ENCODE data around the gene TOGARAM2. TPM values are rescaled to one million over a fixed set of nuclear protein-coding genes. Genes with fewer than 3 reads are reported as not detected.

TOGARAM2 gene
- total and polyA plus RNA-seq, 10 of the 15 experiments (the other 5 are each of a cell fraction or from before 2014, with no cell fraction given), result 0.01 to 0.06 (median 0.03) TPM; not detected in 7

DNA sequence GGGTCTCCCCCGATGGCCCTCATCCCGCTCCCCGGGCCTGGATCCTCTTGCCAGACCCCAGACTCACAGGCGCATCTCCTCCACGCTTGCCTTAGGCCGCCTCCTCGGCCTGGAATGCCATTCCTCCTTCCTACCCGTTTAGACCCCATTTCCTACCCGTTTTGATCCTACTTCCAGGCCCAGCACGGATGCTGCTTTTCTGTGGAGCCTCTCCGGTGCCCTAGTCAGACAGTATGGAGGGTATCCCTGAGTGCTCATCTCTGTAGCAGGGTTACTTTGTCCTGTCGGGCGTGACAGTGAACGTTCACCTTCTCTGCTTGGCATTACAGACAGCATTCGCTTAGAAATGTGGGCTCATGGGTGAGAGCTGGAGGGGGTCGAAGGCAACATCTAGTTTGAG lies 9.3 kb downstream of the TOGARAM2 start:
- H3K4me3 ChIP-seq, result no peak overlapping the region
- no peak overlapping the region for H3K27ac ChIP-seq (ENCODE audit: control insufficient read depth, insufficient read depth)
- FAIRE-seq (no peak), DNase-seq (ENCODE audit: low read depth, low spot score) (no peak), ATAC-seq (no peak)
- H2AFZ ChIP-seq (ENCODE audit: control insufficient read depth, low read depth, low read length), result no peak overlapping the region
- SMC1A ChIA-PET (ENCODE audit: uncharacterized antibody, unreplicated experiment), result no interaction called here
- POLR2A ChIA-PET, result no interaction called here
- in situ Hi-C loops (cut with MboI) (no loop called here), intact Hi-C loops (cut with micrococcal nuclease; ENCODE audit: unreplicated experiment) (no loop called here)
- H3K4me1 ChIP-seq (ENCODE audit: control insufficient read depth, insufficient read depth, low read length), result no peaks in the 10 kb centered on the region; the same call in 1 of the 2 replicates
- H3K9ac ChIP-seq (ENCODE audit: control insufficient read depth, insufficient read depth, low read length), result no peak overlapping the region
- no peak overlapping the region for H3K4me2 ChIP-seq (ENCODE audit: control insufficient read depth, insufficient read depth)
- TF ChIP-seq RB1 (IDR thresholded peaks at IDR 0.05; ENCODE audit: borderline replicate concordance) (no peak), SMC3 (IDR thresholded peaks at IDR 0.05; ENCODE audit: borderline replicate concordance, low read length) (no peak)
- TF ChIP-seq, protein P1, sequence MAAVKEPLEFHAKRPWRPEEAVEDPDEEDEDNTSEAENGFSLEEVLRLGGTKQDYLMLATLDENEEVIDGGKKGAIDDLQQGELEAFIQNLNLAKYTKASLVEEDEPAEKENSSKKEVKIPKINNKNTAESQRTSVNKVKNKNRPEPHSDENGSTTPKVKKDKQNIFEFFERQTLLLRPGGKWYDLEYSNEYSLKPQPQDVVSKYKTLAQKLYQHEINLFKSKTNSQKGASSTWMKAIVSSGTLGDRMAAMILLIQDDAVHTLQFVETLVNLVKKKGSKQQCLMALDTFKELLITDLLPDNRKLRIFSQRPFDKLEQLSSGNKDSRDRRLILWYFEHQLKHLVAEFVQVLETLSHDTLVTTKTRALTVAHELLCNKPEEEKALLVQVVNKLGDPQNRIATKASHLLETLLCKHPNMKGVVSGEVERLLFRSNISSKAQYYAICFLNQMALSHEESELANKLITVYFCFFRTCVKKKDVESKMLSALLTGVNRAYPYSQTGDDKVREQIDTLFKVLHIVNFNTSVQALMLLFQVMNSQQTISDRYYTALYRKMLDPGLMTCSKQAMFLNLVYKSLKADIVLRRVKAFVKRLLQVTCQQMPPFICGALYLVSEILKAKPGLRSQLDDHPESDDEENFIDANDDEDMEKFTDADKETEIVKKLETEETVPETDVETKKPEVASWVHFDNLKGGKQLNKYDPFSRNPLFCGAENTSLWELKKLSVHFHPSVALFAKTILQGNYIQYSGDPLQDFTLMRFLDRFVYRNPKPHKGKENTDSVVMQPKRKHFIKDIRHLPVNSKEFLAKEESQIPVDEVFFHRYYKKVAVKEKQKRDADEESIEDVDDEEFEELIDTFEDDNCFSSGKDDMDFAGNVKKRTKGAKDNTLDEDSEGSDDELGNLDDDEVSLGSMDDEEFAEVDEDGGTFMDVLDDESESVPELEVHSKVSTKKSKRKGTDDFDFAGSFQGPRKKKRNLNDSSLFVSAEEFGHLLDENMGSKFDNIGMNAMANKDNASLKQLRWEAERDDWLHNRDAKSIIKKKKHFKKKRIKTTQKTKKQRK (IDR thresholded peaks at IDR 0.05; ENCODE audit: low read depth, low read length), result no peak
- TF ChIP-seq, protein P2, sequence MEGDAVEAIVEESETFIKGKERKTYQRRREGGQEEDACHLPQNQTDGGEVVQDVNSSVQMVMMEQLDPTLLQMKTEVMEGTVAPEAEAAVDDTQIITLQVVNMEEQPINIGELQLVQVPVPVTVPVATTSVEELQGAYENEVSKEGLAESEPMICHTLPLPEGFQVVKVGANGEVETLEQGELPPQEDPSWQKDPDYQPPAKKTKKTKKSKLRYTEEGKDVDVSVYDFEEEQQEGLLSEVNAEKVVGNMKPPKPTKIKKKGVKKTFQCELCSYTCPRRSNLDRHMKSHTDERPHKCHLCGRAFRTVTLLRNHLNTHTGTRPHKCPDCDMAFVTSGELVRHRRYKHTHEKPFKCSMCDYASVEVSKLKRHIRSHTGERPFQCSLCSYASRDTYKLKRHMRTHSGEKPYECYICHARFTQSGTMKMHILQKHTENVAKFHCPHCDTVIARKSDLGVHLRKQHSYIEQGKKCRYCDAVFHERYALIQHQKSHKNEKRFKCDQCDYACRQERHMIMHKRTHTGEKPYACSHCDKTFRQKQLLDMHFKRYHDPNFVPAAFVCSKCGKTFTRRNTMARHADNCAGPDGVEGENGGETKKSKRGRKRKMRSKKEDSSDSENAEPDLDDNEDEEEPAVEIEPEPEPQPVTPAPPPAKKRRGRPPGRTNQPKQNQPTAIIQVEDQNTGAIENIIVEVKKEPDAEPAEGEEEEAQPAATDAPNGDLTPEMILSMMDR (IDR thresholded peaks at IDR 0.05 in 2 of 3, conservative IDR thresholded peaks at IDR 0.05 in 1 of 3; ENCODE audit: control insufficient read depth in 2 of 3, extremely low read depth in 1 of 3, insufficient read depth in 1 of 3, low read depth in 3 of 3, low read length in 3 of 3), result no peak
- H4K20me1 ChIP-seq (ENCODE audit: control insufficient read depth, insufficient read depth), result no peaks in the 10 kb centered on the region
- RAD21 ChIA-PET (ENCODE audit: unreplicated experiment), result no interaction called here
- H3K27me3 ChIP-seq (replicated peaks in 1 of 2; ENCODE audit: control insufficient read depth in 2 of 2, insufficient read depth in 2 of 2, low read length in 1 of 2), result no peaks in the 10 kb centered on the region; a peak in 1 of 4 replicates
- H3K36me3 ChIP-seq (ENCODE audit: control insufficient read depth in 2 of 2, insufficient read depth in 2 of 2, low read length in 1 of 2), result no peaks in the 10 kb centered on the region
- 27% methylated on average over 16 of the region's 16 CpGs for WGBS (ENCODE audit: insufficient coverage, insufficient replicate concordance, low lambda C conversion rate, missing lambda C conversion rate)
- BruUV-seq (replicated peaks), result no TSS peak
- H3K79me2 ChIP-seq (ENCODE audit: control insufficient read depth, insufficient read depth, low read length), result no peaks in the 10 kb centered on the region
- H3K9me3 ChIP-seq (replicated peaks; ENCODE audit: control insufficient read depth, insufficient read depth, low read length), result no peaks in the 10 kb centered on the region
- CTCF ChIA-PET, result no interaction called here
